SK-MEL-5 (cell line): ENCODE data around the gene MTA2. TPM values are rescaled to one million over a fixed set of nuclear protein-coding genes. Genes with fewer than 3 reads are reported as not detected.
"Not testable (repeated sequence)": the region's sequence is repeated elsewhere in the genome, so short reads cannot be mapped to it uniquely, and the experiment has no call there.

Experiments
- DNase-seq: peaks from one replicate; pipeline ENCODE4 v3.0.0-alpha.2; 2016; ENCODE audit warnings: low read depth, low spot score
- in situ Hi-C: cut with HindIII; loops from 2 replicates; pipeline ENCODE4 v1.10.0; 2016; ENCODE audit warnings: low sequenced_read_pairs, high pct_unique_total_duplicates, low pct_unique_long_range_greater_than_20kb
- polyA plus RNA-seq, 2 experiments: library from polyadenylated mRNA; depleted of rRNA; stranded (reverse); fragments of >200 nt; gene quantifications; 2 replicates each; pipeline ENCODE4 v1.2.3, GENCODE V29; 2015
- total RNA-seq: library from RNA; depleted of rRNA; stranded (reverse); fragments of >200 nt; shearing (Covaris generic); gene quantifications from 2 replicates; pipeline ENCODE4 v1.2.3, GENCODE V29; 2014; rRNA removed

MTA2 gene
- 55.4 and 56.3 TPM in 2 replicates for total RNA-seq
- 39.2 and 51.2 TPM in 2 replicates for polyA plus RNA-seq (2015; cell fraction: cytosol; rRNA removed)
- polyA plus RNA-seq (2015; cell fraction: nucleus; rRNA removed), result 173 and 183 TPM in 2 replicates

DNA sequence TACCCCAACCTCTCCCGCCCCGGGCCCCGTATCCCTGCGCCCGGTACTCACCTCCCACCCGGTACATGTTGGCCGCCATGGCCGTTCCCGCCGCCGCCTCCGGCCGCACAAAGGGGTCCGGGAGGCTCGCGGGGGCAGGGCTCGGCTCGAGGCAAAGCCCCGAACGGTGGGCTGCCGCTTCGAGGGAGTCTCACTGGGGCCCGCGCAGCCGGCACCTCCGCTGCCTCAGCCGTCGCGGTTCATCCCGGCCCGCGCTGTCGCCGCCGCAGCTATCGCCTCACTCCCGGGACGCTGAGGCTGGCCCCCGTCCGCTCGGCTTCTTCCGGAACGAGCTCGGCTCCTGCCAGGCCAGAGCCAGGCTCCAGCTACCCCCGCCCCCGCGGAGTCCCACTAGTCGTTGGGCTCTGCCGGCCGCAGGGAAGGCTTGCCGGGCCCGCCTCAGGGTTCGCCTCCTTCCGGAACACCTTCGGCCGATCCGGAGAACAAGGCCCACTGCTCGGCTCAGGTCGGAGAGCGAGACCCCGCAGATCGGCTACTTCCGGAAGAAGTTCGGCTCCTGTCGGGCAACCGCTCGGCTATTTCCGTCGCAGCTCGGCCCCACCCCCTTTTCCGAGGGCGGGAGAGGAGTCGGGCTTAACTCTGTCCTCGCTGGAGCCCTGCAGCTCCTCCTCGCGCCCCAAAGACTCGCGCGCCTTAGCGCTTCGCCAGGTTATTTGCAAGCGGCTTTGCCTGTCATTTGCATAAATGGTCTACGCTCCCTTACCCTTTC is at the start of gene MTA2:
Gene MTA2, minus strand, starts transcription at position 494 of the 769 bp plus-strand sequence. Its CDS starts 415 bp downstream, at position 79.
- in situ Hi-C loops, result no loop called here
- peak; percentile 95 for DNase-seq

DNA sequence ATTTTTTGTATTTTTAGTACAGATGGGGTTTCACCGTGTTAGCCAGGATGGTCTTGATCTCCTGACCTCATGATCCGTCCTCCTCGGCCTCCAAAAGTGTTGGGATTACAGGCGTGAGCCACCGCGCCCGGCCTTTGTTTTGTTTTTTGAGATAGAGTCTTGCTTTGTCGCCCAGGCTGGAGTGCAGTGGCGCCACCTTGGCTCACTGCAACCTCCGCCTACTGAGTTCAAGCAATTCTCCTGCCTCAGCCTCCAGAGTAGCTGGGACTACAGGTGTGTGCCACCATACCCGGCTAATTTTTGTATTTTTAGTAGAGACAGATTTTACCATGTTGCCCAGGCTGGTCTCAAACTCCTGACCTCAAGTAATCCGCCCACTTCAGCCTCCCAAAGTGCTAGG is 48.6 kb upstream of the MTA2 start:
- in situ Hi-C loops, DNase-seq: not testable (repeated sequence)

DNA sequence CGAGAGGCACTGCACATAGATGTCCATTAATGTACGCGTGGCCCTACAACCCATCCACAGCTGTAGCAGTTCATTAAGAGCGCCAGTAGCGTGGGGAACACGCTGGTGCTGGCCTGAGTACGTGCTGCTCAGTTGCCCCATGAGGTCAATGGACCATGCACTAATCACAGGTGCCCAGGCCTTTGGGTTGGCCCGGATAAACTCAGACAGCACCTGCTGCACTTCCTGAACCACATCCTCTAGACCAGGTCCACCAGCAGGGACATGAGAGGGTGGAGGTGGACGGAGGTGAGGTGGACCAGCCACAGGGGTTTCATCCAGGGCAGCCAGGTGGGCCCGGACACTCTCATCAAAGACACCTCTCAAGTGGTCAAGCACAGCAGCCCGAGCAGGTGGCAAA is 47.8 kb upstream of the MTA2 start:
- in situ Hi-C loops, result no loop called here
- DNase-seq, result no peak

DNA sequence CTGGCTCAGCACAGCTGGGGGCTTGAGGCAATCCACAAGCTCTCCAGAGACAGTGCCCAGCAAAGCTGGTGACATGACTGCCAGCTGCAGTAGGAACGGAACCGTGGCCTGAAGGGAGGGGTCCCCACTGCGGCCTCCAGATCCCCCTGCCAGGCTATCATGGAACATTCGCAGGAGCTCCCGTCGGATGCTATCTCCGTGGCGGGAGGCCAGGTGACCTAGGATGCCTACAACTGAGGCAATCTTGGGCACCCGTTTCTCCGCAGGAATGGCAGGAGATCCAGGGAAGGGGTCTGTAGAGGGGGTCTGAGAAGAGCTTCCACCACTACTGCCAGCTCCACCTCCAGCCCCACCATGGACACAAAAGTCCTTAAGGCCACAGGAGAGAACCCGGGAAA is 47.3 kb upstream of the MTA2 start:
- in situ Hi-C loops, result no loop called here
- DNase-seq, result no peak

DNA sequence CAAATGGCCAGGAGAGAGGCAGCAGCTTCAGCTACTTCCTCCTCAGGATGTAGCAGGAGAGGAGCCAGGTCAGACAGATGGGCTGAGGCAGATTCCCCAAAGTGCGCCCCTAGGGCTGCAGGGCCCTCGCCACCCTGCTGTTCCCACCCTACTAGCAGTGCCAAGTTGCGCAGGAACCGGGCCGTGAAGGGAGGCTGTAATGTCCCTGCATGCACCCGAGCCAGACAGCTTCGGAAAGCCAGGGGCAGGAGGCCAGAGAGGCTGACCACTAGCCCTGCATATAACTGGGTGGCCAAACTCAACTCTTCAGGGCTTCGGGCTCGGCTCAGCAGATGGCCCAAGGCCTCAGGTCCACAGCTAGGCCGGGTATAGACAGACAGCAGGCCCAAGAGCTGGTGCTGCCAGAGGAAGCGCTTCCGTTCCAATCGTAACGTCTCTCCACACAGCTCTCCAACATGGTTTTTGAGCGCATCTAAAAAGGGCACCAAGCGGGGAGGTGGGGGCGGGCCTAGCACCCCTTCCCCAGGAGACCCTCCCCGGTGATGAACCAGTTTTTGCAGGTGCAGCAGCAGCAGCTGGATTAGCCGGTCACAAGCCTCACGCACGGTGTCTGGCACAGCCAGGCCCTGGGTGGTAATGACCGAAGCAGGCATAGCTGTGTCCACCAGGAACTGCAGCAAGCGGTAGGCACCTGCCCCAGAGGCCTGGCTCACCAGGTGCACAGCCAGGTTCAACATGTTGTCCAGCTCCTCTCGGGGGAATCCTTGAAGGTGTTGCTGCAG is 46.7 kb upstream of the MTA2 start:
- in situ Hi-C loops, result no loop called here
- no peak for DNase-seq

DNA sequence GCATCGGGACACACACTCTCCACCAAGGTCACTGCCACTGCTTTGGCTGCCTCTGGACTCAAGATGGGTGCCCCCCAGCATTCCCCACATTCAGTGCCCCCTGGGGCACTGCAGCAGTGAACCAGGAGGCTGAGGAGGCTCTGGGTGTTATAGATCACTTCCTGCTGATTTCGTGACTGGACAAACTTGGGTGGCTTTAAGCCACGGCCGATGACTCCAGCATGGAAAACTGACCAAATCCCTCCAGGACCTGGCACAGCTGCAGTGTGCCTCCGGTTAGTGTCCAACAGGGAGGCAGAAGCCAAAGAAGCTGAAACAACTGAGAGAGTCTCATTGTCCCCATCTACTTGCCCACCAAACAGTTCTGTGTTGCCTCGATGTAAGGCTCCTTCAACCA is 45.9 kb upstream of the MTA2 start:
- in situ Hi-C loops, result no loop called here
- no peak for DNase-seq

DNA sequence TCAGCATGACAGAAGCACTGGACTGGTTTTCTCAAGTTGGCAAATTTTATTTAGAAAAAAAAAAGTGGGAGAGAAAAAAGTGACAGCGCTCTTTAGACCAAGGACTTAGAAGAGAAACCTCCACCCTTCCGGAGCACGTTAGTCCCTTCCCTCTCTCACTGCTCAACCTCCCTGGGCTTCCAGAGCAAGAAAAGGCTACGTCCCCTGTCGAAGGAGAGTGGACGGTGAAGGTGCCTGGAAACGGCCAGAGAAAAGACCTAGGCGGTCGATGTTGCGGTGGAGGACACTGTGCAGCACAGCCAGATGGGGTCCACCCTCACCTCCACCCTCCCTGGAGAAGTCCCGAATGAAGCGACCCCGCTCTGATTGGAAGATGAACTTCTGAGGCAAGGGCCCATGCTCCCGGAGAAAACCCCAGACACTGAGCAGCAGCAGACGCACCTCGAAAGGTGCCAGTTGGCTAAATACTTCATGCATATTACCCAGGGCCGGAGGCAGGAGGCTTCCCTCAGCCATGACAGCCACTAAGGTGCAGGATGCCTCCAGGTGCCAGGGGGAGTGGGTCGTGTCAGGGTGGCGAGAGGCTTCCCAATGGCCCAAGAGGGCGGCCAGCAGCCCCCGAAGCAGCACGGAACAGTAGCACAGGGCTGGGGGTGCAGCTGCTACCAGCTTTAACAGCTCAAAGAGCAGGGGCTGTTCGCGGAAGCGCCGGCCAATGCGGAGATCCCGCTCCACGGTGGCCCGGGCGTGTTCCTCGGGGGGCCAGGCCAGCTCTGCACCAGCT is 45.4 kb upstream of the MTA2 start:
- no peak for DNase-seq
- in situ Hi-C loops, result no loop called here

DNA sequence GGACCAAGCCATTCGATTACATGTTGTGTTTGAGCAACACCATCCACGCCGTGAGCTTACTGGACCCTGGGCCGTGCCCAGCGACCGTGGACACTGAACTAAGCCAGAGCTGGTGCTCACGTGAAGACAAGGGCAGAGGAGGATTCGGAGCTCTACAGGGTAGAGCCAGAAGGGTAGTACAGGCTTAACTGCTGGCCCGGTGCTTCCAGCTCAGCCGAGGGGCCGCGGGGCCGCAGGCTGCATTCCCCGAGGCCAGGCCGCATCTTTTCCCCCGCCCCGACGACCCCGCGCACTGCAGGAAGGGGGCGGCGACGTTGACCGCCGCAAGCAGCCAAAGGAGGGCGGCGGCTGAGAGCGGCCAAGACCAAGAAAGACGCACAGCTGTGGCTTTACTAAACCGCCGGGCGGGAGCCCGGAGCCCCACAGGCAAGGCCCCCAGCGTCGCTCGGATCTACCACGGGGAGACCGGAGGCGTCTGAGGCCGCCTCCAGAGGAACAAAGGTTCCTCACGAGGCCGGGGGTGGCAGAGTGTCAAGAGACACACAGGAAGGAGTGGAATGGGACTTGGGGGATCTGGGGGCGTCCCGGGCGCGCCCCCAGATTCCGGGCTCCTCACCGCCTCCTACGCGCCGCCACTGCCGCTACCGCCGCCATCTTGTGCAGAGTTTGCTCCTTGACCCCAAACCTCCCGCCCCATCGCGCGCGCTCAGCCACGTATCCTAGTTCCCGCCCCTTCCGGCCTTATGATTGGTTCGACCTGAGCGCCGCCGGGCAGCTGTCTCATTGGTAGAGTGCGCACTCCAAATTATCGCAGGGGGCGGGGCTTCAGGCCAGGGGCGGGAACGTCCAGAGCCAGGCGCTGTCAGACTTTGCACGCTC is 44.5 kb upstream of the MTA2 start, which contains the start of gene GANAB:
Gene GANAB, minus strand, starts transcription at position 668 of the 879 bp plus-strand sequence. Its CDS starts 14 bp downstream, at position 654.
- in situ Hi-C loops, result no loop called here
- peak; percentile 96 for DNase-seq

DNA sequence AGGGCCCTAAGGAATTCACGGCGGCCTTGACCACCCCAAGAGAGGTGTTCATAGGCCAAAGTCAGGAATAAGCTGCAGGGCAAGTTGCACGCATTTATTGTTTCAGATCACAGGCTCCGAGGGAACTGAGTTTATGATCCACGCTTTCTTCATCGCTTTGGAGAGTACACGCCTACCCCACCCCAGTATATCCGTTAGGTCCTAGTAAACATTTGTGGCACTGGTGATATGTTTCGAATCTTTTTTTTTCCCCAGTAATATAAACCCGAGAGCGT is 43.9 kb upstream of the MTA2 start:
- no peak for DNase-seq
- in situ Hi-C loops, result no loop called here

DNA sequence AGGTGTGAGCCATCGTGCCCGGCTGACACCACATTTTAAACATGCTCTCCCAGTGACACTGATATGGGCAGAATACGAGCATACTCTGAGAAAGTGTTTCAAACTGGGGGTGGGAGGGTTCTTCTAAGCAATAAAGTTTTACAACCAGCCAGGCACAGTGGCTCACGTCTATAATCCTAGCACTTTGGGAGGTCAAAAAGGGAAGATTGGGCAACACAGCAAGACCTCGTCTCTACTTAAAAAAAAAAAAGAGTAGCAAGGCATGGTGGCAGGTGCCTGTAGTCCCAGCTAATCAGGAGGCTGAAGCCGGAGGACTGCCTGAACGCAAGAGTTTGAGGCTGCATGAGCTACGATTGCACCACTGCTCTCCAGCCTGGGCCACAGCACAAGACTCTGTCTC is 42.6 kb upstream of the MTA2 start:
- in situ Hi-C loops, result no loop called here
- DNase-seq, result no peak

DNA sequence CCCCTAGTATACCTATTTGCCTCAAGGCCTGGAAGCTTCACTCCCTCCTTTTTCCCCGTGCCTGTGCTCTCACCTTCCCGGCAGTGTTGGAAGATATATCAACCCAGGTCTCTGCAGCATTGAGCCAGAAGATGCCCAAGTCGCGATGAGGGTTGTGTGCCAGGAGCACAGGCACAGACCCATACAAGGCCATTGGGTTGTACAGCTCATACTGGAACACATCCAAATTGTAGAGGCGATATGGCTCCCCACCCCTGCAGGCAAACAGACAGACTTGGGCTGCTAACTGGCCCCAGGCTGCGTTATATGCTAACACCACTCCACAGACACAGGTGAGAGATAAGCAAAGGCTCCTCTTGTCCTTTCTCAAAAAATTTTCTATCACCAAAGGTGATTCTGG is 30.8 kb upstream of the MTA2 start:
- in situ Hi-C loops, result no loop called here
- no peak for DNase-seq

DNA sequence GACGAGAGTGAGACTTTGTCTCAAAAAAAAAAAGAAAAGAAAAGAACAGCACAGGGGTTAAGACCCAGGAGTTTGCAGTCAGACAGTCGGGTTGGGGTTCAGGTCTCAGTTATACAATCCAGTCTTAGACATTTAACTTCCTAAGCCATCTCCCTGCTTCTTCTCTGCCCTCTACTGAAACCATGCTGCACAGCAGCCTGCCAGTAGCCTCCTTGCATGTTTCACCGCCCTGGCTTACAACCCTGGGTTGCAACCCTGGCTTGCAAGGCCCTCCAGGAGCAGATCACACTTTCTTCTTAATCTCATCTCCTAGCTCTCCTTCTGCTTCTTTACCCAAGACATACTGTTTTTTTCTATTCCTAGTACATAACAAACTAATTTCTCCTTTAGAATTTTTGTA is 26.0 kb upstream of the MTA2 start:
- in situ Hi-C loops, result no loop called here
- peak; percentile 18 for DNase-seq

DNA sequence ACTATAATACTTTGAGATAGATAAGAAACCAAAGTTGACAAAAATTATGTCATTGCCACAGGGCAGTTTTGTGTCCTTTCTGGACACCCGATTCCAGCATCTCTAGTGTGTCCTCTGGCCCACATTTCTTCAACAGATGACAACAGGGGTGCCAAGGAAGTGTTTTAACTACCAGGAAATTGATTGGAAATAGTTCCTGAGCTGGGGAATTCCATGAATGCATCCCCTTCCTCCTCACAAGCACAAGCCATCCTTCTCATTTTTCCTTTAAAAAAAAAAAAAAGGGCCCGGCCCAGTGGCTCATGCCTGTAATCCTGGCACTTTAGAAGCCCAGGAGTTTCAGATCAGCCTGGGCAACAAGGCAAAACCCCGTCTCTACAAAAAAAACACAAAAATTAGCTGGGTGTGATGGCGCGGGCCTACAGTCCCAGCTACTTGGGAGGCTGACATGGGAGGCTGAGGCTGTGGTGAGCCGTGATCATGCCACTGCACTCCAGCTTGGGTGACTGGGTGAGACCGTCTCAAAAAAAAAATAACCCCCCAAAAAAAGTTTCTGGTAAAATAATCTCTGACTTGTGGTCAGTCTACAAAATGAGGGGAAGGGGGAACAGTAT is 20.9 kb upstream of the MTA2 start:
- DNase-seq, result no peak
- in situ Hi-C loops, result no loop called here

DNA sequence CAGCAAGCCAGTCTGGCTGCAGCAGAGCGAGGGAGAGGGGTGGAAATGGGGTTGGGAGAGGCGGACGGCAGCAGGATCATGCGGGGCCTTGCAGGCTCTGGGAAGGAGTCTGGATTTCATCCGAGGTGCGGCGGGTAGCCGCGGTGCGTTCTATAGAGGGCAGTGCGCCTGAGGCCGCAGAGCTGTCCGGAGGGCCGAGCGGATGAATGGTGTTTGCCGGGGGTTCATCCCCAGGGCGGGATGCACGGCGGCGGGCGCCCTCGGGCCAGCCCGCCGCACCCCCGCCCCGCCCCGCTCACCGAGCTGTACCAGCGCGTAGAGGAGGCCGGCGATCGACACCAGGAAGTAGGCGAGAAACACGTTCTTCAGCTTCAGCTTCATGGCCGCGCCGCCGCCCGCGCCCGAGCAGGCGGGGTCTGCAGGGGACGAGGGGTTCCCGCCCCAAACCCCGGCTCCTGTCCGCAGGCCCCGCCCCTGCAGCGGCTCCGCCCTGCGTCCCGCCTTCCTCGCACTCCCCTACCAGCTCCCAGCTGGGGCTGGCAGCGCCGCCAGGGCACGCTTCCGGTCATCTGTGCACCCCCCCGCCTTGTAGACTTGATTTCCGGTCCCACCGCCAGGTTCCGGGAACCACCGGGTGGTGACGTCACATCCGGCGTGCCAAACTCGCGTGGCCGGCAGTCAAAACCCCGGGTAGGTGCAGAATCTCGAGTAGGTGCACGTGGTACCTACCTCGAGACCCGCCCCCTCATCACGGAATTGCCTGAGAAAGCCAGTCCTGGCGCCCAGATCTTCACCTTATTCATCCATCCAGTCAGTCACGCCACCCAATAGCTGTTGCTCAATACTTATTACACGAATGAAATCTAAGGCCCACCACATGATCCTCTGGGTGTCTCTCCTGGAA is 20.2 kb upstream of the MTA2 start, which contains the start of gene B3GAT3:
Gene B3GAT3, minus strand, starts transcription at position 420 of the 904 bp plus-strand sequence. Its CDS starts 39 bp downstream, at position 381.
- DNase-seq, result peak; percentile 95
- in situ Hi-C loops, result no loop called here

DNA sequence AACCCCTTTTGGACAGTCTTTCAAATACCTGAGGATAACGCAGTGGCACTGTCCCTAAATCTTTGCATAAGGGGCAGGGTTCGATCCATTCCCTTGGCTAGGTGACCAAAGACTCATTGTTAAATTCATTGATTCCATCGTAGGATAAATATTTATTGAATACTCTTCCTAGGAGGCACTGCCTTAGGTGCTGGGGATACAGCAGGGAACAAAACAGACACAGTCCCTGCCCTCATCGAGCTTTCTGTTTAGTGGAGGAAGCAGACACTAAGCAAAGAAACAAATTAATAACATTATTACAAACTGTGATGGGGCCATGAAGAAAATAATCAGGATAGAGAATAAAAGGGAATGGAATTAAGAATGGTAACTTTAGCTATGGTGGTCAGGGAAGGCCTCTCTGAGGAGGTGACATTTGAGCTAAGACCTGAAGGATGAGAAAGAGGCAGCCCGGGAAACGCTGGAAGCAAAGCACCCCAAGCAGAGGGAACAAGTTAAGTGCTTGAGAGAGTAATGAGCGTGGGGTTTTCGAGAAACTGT is 19.4 kb upstream of the MTA2 start:
- DNase-seq, result no peak
- in situ Hi-C loops, result no loop called here

DNA sequence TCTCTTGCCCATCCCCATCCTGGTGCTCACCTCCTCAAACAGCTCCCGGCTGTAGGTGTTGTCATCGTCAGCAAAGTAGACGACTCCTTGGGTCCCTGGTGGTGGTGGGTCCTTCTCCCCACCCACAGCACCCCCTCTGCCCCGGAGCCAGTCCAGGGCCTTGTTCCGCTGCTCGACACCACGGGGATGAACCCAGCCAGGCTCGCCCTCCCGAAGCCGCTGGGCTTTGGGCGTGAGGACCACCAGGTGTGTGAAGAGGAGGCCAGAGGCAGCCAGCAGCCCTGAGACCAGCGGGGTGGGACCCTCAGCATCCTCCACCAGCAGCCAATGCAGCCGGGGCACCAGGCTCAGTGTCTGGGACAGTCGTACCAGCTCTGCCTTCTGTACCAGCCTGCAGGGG is 15.3 kb upstream of the MTA2 start:
- not testable (repeated sequence) for DNase-seq

More for the DNA sequence above, 15.3 kb upstream of the MTA2 start:
- in situ Hi-C loops, result not testable (repeated sequence)
